Mesothelial cell of epicardium (in vitro differentiated cells): ENCODE measurements around the gene ARHGEF12. TPM values are rescaled to one million over a fixed set of nuclear protein-coding genes. Genes with fewer than 3 reads are reported as not detected.

Source experiments
- DNase-seq, 2 experiments: peaks; one replicate each; pipeline ENCODE4 v3.0.0; 2021; ENCODE audit warnings: low spot score in 2 of 2; ENCODE audit not compliant: unreplicated experiment in 2 of 2
- H3K27ac Mint-ChIP-seq: 2 replicates; pipeline ENCODE4 v1.8.0; 2021; ENCODE audit warnings: mixed read lengths
- H3K27me3 Mint-ChIP-seq: 2 replicates; pipeline ENCODE4 v1.8.0; 2021; ENCODE audit warnings: low read depth, mixed read lengths
- H3K36me3 Mint-ChIP-seq: 2 replicates; pipeline ENCODE4 v1.8.0; 2021; ENCODE audit warnings: mixed read lengths
- H3K4me1 Mint-ChIP-seq: 2 replicates; pipeline ENCODE4 v1.8.0; 2021; ENCODE audit warnings: mixed read lengths
- H3K4me3 Mint-ChIP-seq: 2 replicates; pipeline ENCODE4 v1.8.0; 2021; ENCODE audit warnings: mild to moderate bottlenecking, moderate library complexity, mixed read lengths
- H3K9me3 Mint-ChIP-seq: 2 replicates; pipeline ENCODE4 v1.8.0; 2021; ENCODE audit warnings: mixed read lengths
- total RNA-seq: library from RNA; stranded (reverse); gene quantifications from 3 replicates; pipeline ENCODE4 v1.2.1, GENCODE V29; 2021
- TF ChIP-seq, protein P1 (sequence below): fragments of 200-600 bp; sonication (generic); IDR thresholded peaks from one replicate; pipeline ENCODE4 v1.5.0; 2021; ENCODE audit warnings: antibody characterized with exemption; ENCODE audit not compliant: unreplicated experiment

The ARHGEF12 gene
- total RNA-seq, 1 donor from 2014 or later: 86.0 TPM

DNA sequence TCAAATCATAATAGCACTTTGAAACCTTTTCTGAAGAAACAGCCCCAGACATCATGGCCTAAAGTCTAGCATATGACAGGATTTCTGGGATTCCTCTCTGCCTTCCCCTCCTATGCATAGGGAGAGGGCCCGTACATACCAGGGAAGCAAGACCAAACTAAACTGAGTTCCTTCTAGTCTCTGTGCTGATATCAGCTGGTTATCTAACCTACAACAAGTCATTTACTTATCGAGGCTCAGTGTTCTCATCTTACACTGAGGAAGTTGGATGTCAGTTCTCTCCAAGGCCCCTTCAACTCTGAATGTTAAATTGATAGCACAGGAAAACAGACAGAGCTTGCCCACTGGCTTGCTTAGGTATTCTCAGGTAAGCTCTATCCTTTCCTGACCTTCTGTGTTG is 158.4 kb downstream of the ARHGEF12 start:
- H3K27me3 Mint-ChIP-seq: peaks cover under 1% of the 10 kb centered on the region
- peaks cover 2% of the 10 kb centered on the region for H3K36me3 Mint-ChIP-seq
- no peak overlapping the region for H3K27ac Mint-ChIP-seq
- H3K4me1 Mint-ChIP-seq: peaks cover 23% of the 10 kb centered on the region
- H3K9me3 Mint-ChIP-seq: no peaks in the 10 kb centered on the region
- H3K4me3 Mint-ChIP-seq: no peak overlapping the region
- TF ChIP-seq, protein P1, sequence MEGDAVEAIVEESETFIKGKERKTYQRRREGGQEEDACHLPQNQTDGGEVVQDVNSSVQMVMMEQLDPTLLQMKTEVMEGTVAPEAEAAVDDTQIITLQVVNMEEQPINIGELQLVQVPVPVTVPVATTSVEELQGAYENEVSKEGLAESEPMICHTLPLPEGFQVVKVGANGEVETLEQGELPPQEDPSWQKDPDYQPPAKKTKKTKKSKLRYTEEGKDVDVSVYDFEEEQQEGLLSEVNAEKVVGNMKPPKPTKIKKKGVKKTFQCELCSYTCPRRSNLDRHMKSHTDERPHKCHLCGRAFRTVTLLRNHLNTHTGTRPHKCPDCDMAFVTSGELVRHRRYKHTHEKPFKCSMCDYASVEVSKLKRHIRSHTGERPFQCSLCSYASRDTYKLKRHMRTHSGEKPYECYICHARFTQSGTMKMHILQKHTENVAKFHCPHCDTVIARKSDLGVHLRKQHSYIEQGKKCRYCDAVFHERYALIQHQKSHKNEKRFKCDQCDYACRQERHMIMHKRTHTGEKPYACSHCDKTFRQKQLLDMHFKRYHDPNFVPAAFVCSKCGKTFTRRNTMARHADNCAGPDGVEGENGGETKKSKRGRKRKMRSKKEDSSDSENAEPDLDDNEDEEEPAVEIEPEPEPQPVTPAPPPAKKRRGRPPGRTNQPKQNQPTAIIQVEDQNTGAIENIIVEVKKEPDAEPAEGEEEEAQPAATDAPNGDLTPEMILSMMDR: no peak
- no peak for DNase-seq

DNA sequence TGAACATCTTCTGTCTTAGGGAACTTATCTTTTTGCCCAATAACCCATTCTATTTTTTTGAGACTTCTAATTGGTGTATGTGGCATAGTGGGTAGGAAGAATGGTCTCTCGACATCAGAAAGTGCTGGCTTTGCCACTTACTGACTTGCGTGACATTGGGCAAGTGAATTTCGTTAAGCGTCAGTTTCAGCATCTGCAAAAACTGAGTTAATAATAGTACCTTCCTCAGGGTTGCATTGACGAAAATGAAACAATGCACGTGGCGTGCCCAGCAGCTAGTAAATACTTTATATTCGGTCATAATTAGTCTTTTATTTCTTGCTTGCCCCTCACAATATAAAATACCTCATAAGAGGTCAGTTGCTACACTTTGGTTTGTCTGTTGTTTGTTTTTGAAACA is 162.9 kb downstream of the ARHGEF12 start:
- no peak for DNase-seq
- no peak overlapping the region for H3K4me3 Mint-ChIP-seq
- H3K4me1 Mint-ChIP-seq: peaks cover 23% of the 10 kb centered on the region
- peaks cover 19% of the 10 kb centered on the region for H3K27me3 Mint-ChIP-seq
- H3K36me3 Mint-ChIP-seq: no peaks in the 10 kb centered on the region
- TF ChIP-seq, protein P1: no peak
- no peak overlapping the region for H3K27ac Mint-ChIP-seq
- no peaks in the 10 kb centered on the region for H3K9me3 Mint-ChIP-seq

DNA sequence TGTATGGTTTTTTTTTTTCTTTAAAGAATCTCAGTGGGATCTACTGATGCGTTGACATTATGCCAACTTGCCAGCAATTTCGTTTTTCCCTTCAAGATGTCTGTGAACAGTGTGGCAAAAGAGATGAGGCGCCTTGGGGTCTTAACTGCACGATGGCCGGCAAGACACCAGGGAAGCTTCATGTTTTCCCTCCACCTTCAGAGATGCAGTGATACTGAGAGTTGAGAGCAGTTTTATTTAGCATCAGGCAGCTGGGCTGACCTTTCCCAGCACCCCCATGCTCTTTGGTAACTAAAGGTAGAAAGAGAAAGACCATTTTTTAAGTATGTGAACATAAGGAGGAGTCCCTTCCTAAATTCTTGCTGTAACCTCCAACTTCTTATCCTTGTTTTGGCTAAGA is 163.6 kb downstream of the ARHGEF12 start:
- Mint-ChIP-seq H3K4me1 (peaks cover 17% of the 10 kb centered on the region), H3K9me3 (no peaks in the 10 kb centered on the region), H3K27ac (no peak overlapping the region), H3K36me3 (no peaks in the 10 kb centered on the region), H3K27me3 (peaks cover 24% of the 10 kb centered on the region), H3K4me3 (no peak overlapping the region)
- no peak for DNase-seq
- TF ChIP-seq, protein P1: no peak

DNA sequence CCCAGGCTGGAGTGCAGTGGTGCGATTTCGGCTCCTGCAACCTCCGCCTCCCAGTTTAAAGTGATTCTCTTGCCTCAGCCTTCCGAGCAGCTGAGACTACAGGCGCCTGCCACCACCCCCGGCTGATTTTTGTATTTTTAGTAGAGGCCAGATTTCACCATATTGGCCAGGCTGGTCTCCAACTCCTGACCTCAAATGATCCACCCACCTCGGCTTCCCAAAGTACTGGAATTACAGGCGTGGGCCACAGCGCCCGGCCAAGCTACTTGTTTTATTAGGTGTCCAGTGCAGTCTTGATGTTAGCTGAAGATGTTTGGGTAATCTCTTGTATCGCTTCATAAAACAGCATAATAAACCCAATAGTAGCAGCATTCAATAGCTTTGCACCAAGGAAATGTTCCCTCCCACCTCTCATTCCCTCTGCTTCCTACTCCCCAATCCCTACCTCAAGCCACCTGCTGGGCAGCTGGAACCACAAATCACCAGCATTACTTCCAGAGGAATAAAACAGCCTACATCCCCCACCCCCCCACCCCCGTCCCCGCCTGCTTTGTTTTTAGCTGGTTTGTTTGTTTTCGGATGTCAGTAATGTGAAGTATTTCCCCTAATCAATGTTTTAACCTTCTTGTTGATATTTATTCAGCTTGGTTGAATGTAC is 164.3 kb downstream of the ARHGEF12 start:
- TF ChIP-seq, protein P1: no peak
- Mint-ChIP-seq H3K27ac (no peak overlapping the region), H3K9me3 (no peaks in the 10 kb centered on the region), H3K27me3 (peaks cover 30% of the 10 kb centered on the region), H3K4me3 (no peak overlapping the region), H3K36me3 (no peaks in the 10 kb centered on the region), H3K4me1 (peaks cover 12% of the 10 kb centered on the region)
- no peak for DNase-seq

DNA sequence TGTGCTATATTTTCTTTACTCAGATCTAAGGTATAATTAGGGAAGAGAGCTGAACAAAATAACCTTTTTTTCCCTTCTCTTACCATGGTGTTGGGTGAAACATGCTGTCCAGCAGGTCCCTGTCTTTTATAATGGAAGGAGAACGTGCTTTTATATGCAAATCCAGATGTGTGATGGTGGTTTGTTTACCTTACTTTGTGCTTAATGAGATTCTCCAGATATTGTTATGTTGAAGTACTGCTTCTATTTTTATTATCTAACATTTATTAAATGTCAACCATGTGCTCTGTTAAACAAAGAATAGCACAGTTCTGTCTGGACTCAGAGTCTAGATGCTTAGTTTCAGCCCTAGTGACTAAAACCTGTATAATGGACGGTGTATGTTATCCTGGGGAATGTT is 165.2 kb downstream of the ARHGEF12 start:
- DNase-seq: no peak
- Mint-ChIP-seq H3K27me3 (peaks cover 36% of the 10 kb centered on the region), H3K9me3 (no peaks in the 10 kb centered on the region), H3K27ac (no peak overlapping the region), H3K36me3 (no peaks in the 10 kb centered on the region), H3K4me1 (peaks cover 6% of the 10 kb centered on the region), H3K4me3 (no peak overlapping the region)
- TF ChIP-seq, protein P1: no peak
